ENCODE data around the gene NFIB. TPM values are rescaled to one million over a fixed set of nuclear protein-coding genes. Genes with fewer than 3 reads are reported as not detected.

Gene NFIB
- total RNA-seq: under 1 TPM in 4 of 5 donors, not detected in 1; 0.15 to 0.89 (median 0.39) TPM
- 0.44 TPM for total RNA-seq (2013)
- total RNA-seq: 0 to 0.49 (median 0.07) reads per million in 29 experiments

- Mint-ChIP-seq H3K27me3 (peaks cover 54 to 62% of the 10 kb centered on the region in 2 donors), H3K4me1 (peaks cover 17 to 31% (median 21%) of the 10 kb centered on the region in 3 donors), H3K36me3 (no peaks in the 10 kb centered on the region), H3K27ac (peak within 1 kb of the TSS in 1 of 2 donors; percentile 45), H3K9me3 (peaks cover 0 to 3% (median 0%) of the 10 kb centered on the region in 3 donors), H3K4me3 (peak within 1 kb of the TSS; percentile 74 to 81 (median 78))
- WGBS (ENCODE audit: insufficient coverage): 1% methylated on average over 29 of the region's 63 CpGs
- ChIA-PET CTCF (no interaction called here), POLR2A (no interaction called here)
- no peaks in the 10 kb centered on the region for H3K36me3 ChIP-seq (ENCODE audit: control insufficient read depth in 2 of 2, extremely low read depth in 1 of 2, insufficient read depth in 1 of 2, low read length in 1 of 2)
- peaks cover 20 to 39% of the 10 kb centered on the region in 2 experiments for H3K27me3 ChIP-seq (replicated peaks in 1 of 2; ENCODE audit: control insufficient read depth in 2 of 2, extremely low read depth in 1 of 2, insufficient read depth in 2 of 2, low read length in 1 of 2)
- DNase-seq (no peak), ATAC-seq (replicated peaks in 1 of 4) (peak in 3 of 4 experiments; percentile 27 to 42 (median 40))
- H3K27ac ChIP-seq (ENCODE audit: low read length): no peak within 1 kb of the TSS
- peak within 1 kb of the TSS; percentile 30 to 62 for H3K4me3 ChIP-seq (ENCODE audit: control insufficient read depth in 1 of 2, extremely low read depth in 1 of 2, low read length in 1 of 2)
- no peaks in the 10 kb centered on the region for H3K9me3 ChIP-seq
- H3K4me1 ChIP-seq (ENCODE audit: control insufficient read depth in 1 of 2, extremely low read depth in 1 of 2, insufficient read depth in 2 of 2, low read length in 2 of 2): peaks cover 4 to 28% of the 10 kb centered on the region in 2 experiments
These were observed at the start of gene NFIB for GRCh38 chr9:14313951-14314423. Gene NFIB, minus strand, starts transcription at chr9:14314141. Its CDS starts 630 bp downstream, at chr9:14313511.

- Mint-ChIP-seq H3K4me1 (no peaks in the 10 kb centered on the region), H3K9me3 (peaks cover under 1 to 8% (median 4%) of the 10 kb centered on the region in 3 donors), H3K4me3 (no peak overlapping the region), H3K27me3 (peaks cover 15 to 20% of the 10 kb centered on the region in 2 donors), H3K36me3 (no peaks in the 10 kb centered on the region), H3K27ac (no peak overlapping the region)
- no peak overlapping the region for H3K27ac ChIP-seq (ENCODE audit: low read length)
- H3K36me3 ChIP-seq (ENCODE audit: control insufficient read depth in 2 of 2, extremely low read depth in 1 of 2, insufficient read depth in 1 of 2, low read length in 1 of 2): no peaks in the 10 kb centered on the region
- H3K4me1 ChIP-seq (ENCODE audit: control insufficient read depth in 1 of 2, extremely low read depth in 1 of 2, insufficient read depth in 2 of 2, low read length in 2 of 2): no peaks in the 10 kb centered on the region
- no peak overlapping the region for H3K4me3 ChIP-seq (ENCODE audit: control insufficient read depth in 1 of 2, extremely low read depth in 1 of 2, low read length in 1 of 2)
- H3K9me3 ChIP-seq: no peaks in the 10 kb centered on the region
- POLR2A ChIA-PET: no interaction called here
- H3K27me3 ChIP-seq (replicated peaks in 1 of 2; ENCODE audit: control insufficient read depth in 2 of 2, extremely low read depth in 1 of 2, insufficient read depth in 2 of 2, low read length in 1 of 2): no peaks in the 10 kb centered on the region
- 100% methylated on average over 1 of the region's 1 CpG for WGBS (ENCODE audit: insufficient coverage)
- ATAC-seq (replicated peaks in 1 of 4) (no peak), DNase-seq (no peak)
- CTCF ChIA-PET: interaction anchor here in 1 of 2 donors (0.5 kb wide), 1 partner anchor 189 kb away, joined by 3 read pairs; no protein-coding TSS in a partner anchor
These were observed 48.2 kb upstream of the NFIB start for GRCh38 chr9:14362175-14362574.

DNA sequence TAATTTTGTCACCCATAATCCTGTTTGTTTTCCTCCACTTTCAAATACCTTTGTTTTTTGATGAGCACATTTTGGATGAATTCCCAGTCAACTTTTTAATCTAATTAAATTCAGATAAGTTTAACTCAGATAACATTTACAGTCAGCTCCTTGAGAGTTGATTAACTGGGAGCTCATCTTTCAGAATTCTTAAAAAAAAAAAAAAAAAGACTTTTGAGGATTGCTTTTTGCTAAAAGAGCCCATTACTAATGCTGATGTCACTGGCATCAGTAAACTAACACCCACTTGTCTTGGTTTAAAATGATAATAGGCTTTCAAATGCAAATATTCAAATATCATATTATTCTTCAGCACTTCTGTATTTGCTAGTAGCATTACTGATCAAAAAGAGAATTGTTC lies 47.1 kb upstream of the NFIB start:
- ChIA-PET POLR2A (no interaction called here), CTCF (interaction anchor here in 1 of 2 donors (0.6 kb wide), 1 partner anchor 857 kb away, joined by 5 read pairs; no protein-coding TSS in a partner anchor)
- Histone ChIP-seq H3K36me3 (ENCODE audit: control insufficient read depth in 2 of 2, extremely low read depth in 1 of 2, insufficient read depth in 1 of 2, low read length in 1 of 2) (no peaks in the 10 kb centered on the region), H3K27ac (ENCODE audit: low read length) (no peak overlapping the region), H3K27me3 (replicated peaks in 1 of 2; ENCODE audit: control insufficient read depth in 2 of 2, extremely low read depth in 1 of 2, insufficient read depth in 2 of 2, low read length in 1 of 2) (no peaks in the 10 kb centered on the region), H3K4me3 (ENCODE audit: control insufficient read depth in 1 of 2, extremely low read depth in 1 of 2, low read length in 1 of 2) (no peak overlapping the region), H3K4me1 (ENCODE audit: control insufficient read depth in 1 of 2, extremely low read depth in 1 of 2, insufficient read depth in 2 of 2, low read length in 2 of 2) (no peaks in the 10 kb centered on the region), H3K9me3 (no peaks in the 10 kb centered on the region)
- H3K4me1 Mint-ChIP-seq: no peaks in the 10 kb centered on the region
- ATAC-seq (replicated peaks in 1 of 4): no peak
- DNase-seq: no peak
- H3K9me3 Mint-ChIP-seq: peaks cover 0 to 3% (median 0%) of the 10 kb centered on the region in 3 donors
- H3K36me3 Mint-ChIP-seq: no peaks in the 10 kb centered on the region
- no peak overlapping the region for H3K27ac Mint-ChIP-seq
- no peak overlapping the region for H3K4me3 Mint-ChIP-seq
- H3K27me3 Mint-ChIP-seq: peaks cover 11 to 15% of the 10 kb centered on the region in 2 donors

GRCh38 chr9:14358523-14358922 lies 44.6 kb upstream of the NFIB start:
- Mint-ChIP-seq H3K27me3 (peaks cover 12 to 17% of the 10 kb centered on the region in 2 donors), H3K4me1 (peaks cover under 1 to 4% (median 3%) of the 10 kb centered on the region in 3 donors), H3K36me3 (no peaks in the 10 kb centered on the region), H3K27ac (no peak overlapping the region), H3K4me3 (no peak overlapping the region), H3K9me3 (peaks cover 0 to 3% (median 0%) of the 10 kb centered on the region in 3 donors)
- Histone ChIP-seq H3K9me3 (no peaks in the 10 kb centered on the region), H3K27ac (ENCODE audit: low read length) (no peak overlapping the region), H3K4me1 (ENCODE audit: control insufficient read depth in 1 of 2, extremely low read depth in 1 of 2, insufficient read depth in 2 of 2, low read length in 2 of 2) (peaks cover 0 to 2% of the 10 kb centered on the region in 2 experiments), H3K4me3 (ENCODE audit: control insufficient read depth in 1 of 2, extremely low read depth in 1 of 2, low read length in 1 of 2) (no peak overlapping the region), H3K27me3 (replicated peaks in 1 of 2; ENCODE audit: control insufficient read depth in 2 of 2, extremely low read depth in 1 of 2, insufficient read depth in 2 of 2, low read length in 1 of 2) (peaks cover 0 to 1% of the 10 kb centered on the region in 2 experiments), H3K36me3 (ENCODE audit: control insufficient read depth in 2 of 2, extremely low read depth in 1 of 2, insufficient read depth in 1 of 2, low read length in 1 of 2) (no peaks in the 10 kb centered on the region)
- no peak for ATAC-seq (replicated peaks in 1 of 4)
- DNase-seq: no peak
- 20% methylated on average over 1 of the region's 2 CpGs for WGBS (ENCODE audit: insufficient coverage)
- ChIA-PET CTCF (no interaction called here), POLR2A (no interaction called here)

DNA sequence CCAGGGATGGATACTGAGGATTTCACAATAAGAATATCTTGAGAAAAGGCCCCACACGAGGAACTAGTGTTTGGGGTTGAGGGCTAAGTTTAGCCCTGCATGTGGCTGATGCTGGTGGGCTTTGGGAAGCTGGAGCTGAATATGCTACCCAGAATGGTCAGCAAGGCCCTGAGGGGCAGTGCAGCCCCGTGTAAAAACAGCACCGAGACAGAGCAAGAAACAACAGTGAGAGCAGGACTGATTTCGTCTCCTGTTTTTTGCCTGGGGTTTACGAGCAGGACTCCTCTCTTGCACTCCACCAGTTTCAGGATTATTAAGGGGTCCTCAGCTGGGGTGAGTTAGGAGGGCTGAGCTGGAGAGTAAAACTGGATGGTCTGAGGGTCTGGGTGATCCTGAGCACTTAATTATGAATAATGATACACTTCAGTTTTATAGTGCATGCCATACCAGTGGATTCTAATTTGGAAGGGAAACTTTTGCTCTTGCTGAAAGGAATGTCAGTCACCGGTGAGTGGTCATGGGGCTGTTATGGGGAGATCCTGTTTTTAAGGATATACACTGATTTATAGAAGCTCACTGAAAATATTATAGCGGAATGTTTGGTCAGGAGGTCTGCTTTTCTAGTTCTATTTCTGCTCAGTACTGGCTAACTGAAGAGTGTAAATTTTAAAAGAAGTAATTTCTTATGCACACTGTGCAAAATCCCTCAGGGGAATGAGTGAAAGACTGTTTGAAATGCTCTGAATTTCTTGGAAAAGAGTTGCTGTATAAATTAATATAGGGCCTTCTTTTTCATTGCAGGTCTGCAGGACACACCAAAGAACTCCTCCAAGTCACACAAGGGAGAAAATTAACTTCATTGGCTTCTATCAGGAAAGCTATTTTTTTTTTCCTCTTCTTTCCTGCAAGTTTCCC lies 42.7 kb upstream of the NFIB start:
- Histone ChIP-seq H3K4me1 (ENCODE audit: control insufficient read depth in 1 of 2, extremely low read depth in 1 of 2, insufficient read depth in 2 of 2, low read length in 2 of 2) (peaks cover 0 to 5% of the 10 kb centered on the region in 2 experiments), H3K27me3 (replicated peaks in 1 of 2; ENCODE audit: control insufficient read depth in 2 of 2, extremely low read depth in 1 of 2, insufficient read depth in 2 of 2, low read length in 1 of 2) (peaks cover 0 to 10% of the 10 kb centered on the region in 2 experiments), H3K27ac (ENCODE audit: low read length) (no peak overlapping the region), H3K9me3 (no peaks in the 10 kb centered on the region), H3K36me3 (ENCODE audit: control insufficient read depth in 2 of 2, extremely low read depth in 1 of 2, insufficient read depth in 1 of 2, low read length in 1 of 2) (no peaks in the 10 kb centered on the region), H3K4me3 (ENCODE audit: control insufficient read depth in 1 of 2, extremely low read depth in 1 of 2, low read length in 1 of 2) (no peak overlapping the region)
- DNase-seq (no peak), ATAC-seq (replicated peaks in 1 of 4) (no peak)
- Mint-ChIP-seq H3K27me3 (peaks cover 30 to 33% of the 10 kb centered on the region in 2 donors), H3K9me3 (peaks cover 0 to 3% (median 0%) of the 10 kb centered on the region in 3 donors), H3K4me1 (peaks cover 4 to 11% (median 6%) of the 10 kb centered on the region in 3 donors), H3K27ac (no peak overlapping the region), H3K36me3 (no peaks in the 10 kb centered on the region), H3K4me3 (no peak overlapping the region)
- ChIA-PET POLR2A (interaction anchor here in 1 of 2 donors (0.6 kb wide), 1 partner anchor 119 kb away, joined by 3 read pairs; no protein-coding TSS in a partner anchor), CTCF (no interaction called here)
- 77% methylated on average over 4 of the region's 7 CpGs for WGBS (ENCODE audit: insufficient coverage)

DNA sequence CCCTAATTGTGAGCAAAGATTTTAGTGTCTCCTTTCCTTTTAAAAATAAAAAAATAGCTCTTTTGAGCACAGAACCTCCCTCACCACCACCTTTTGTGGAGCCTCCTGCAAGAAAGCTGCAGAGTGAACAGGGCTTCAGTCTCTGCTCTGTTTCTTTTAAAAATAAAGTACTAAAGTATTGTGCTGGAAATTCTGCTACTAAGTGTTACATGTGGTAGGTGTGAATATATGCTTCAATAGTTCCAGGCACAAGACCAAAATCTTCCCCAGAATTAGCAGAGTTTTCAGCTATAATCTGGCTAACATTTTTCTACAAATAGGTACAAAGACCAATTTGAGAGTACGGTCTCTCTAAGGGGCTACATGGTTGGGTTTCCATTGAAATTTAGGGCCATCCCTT lies 40.3 kb upstream of the NFIB start:
- H3K9me3 Mint-ChIP-seq: peaks cover 0 to 3% (median 0%) of the 10 kb centered on the region in 3 donors
- ATAC-seq (replicated peaks in 1 of 4): no peak
- peaks cover 4 to 11% (median 6%) of the 10 kb centered on the region in 3 donors for H3K4me1 Mint-ChIP-seq
- H3K36me3 ChIP-seq (ENCODE audit: control insufficient read depth in 2 of 2, extremely low read depth in 1 of 2, insufficient read depth in 1 of 2, low read length in 1 of 2): no peaks in the 10 kb centered on the region
- DNase-seq: no peak
- ChIA-PET POLR2A (no interaction called here), CTCF (interaction anchor here (0.6 to 2.8 kb wide), 7 partner anchors 23 to 1514 kb away, joined by 3 to 26 read pairs (median 4); no protein-coding TSS in a partner anchor)
- H3K27me3 ChIP-seq (replicated peaks in 1 of 2; ENCODE audit: control insufficient read depth in 2 of 2, extremely low read depth in 1 of 2, insufficient read depth in 2 of 2, low read length in 1 of 2): peaks cover 0 to 31% of the 10 kb centered on the region in 2 experiments
- peaks cover 0 to 5% of the 10 kb centered on the region in 2 experiments for H3K4me1 ChIP-seq (ENCODE audit: control insufficient read depth in 1 of 2, extremely low read depth in 1 of 2, insufficient read depth in 2 of 2, low read length in 2 of 2)
- no peak overlapping the region for H3K4me3 ChIP-seq (ENCODE audit: control insufficient read depth in 1 of 2, extremely low read depth in 1 of 2, low read length in 1 of 2)
- no peak overlapping the region for H3K4me3 Mint-ChIP-seq
- no peak overlapping the region for H3K27ac ChIP-seq (ENCODE audit: low read length)
- no CpG with 5 or more reads among the region's 1 CpG for WGBS (ENCODE audit: insufficient coverage)
- H3K36me3 Mint-ChIP-seq: no peaks in the 10 kb centered on the region
- H3K9me3 ChIP-seq: no peaks in the 10 kb centered on the region
- H3K27ac Mint-ChIP-seq: no peak overlapping the region
- peaks cover 53 to 55% of the 10 kb centered on the region in 2 donors for H3K27me3 Mint-ChIP-seq

All from T-cell (primary cell).